Epithelial cell of proximal tubule (primary cell): Measurements from ENCODE around the gene PDZD7. TPM values are rescaled to one million over a fixed set of nuclear protein-coding genes. Genes with fewer than 3 reads are reported as not detected.

Source experiments
- DNase-seq: peaks from one replicate; pipeline ENCODE4 v3.0.0-alpha.2; 2011; ENCODE audit warnings: low read depth
- H3K4me3 ChIP-seq: 2 replicates; pipeline ENCODE4 v1.5.1; 2011; ENCODE audit warnings: low read depth, mild to moderate bottlenecking, low read length
- CTCF ChIP-seq: conservative IDR thresholded peaks from 2 replicates; pipeline ENCODE4 v1.5.1; 2012; ENCODE audit warnings: low read depth, mild to moderate bottlenecking, low read length
- total RNA-seq: library from RNA; depleted of rRNA; stranded (reverse); fragments of >200 nt; gene quantifications from 2 replicates; pipeline ENCODE4 v1.2.3, GENCODE V29; 2015

PDZD7 gene
- total RNA-seq, 1 donor from 2014 or later, result 6.6 TPM

- TF ChIP-seq CTCF, result no peak
- DNase-seq, result no peak
- H3K4me3 ChIP-seq, result no peak overlapping the region
Observed at GRCh38 chr10:101053516-101053915, 22.6 kb upstream of the PDZD7 start.

- H3K4me3 ChIP-seq, result no peak overlapping the region
- TF ChIP-seq CTCF, result no peak
- no peak for DNase-seq
Observed at GRCh38 chr10:101052285-101052684, 21.4 kb upstream of the PDZD7 start.

- peak; percentile 79 for TF ChIP-seq CTCF
- DNase-seq, result no peak
- H3K4me3 ChIP-seq, result peak overlapping the region; percentile 39
Observed at GRCh38 chr10:101050208-101051069, 19.5 kb upstream of the PDZD7 start.

- no peak for TF ChIP-seq CTCF
- DNase-seq, result no peak
- H3K4me3 ChIP-seq, result no peak overlapping the region
Observed at GRCh38 chr10:101047961-101048892, 17.3 kb upstream of the PDZD7 start.

- TF ChIP-seq CTCF, result no peak
- DNase-seq, result no peak
- H3K4me3 ChIP-seq, result no peak overlapping the region
Observed at GRCh38 chr10:101047268-101047667, 16.3 kb upstream of the PDZD7 start.

- no peak for DNase-seq
- TF ChIP-seq CTCF, result no peak
Observed at GRCh38 chr10:101046332-101047238, 15.7 kb upstream of the PDZD7 start.

More at GRCh38 chr10:101046332-101047238, 15.7 kb upstream of the PDZD7 start:
- H3K4me3 ChIP-seq, result no peak overlapping the region
